NCI-H226 (cell line): Measurements from ENCODE around the gene RBP3.

Experiments used
- DNase-seq: peaks from one replicate; pipeline ENCODE4 v3.0.0-alpha.2; 2015

Gene RBP3

GRCh38 chr10:47339186-47339735, 8.9 kb upstream of the RBP3 start:
- no peak for DNase-seq

DNA sequence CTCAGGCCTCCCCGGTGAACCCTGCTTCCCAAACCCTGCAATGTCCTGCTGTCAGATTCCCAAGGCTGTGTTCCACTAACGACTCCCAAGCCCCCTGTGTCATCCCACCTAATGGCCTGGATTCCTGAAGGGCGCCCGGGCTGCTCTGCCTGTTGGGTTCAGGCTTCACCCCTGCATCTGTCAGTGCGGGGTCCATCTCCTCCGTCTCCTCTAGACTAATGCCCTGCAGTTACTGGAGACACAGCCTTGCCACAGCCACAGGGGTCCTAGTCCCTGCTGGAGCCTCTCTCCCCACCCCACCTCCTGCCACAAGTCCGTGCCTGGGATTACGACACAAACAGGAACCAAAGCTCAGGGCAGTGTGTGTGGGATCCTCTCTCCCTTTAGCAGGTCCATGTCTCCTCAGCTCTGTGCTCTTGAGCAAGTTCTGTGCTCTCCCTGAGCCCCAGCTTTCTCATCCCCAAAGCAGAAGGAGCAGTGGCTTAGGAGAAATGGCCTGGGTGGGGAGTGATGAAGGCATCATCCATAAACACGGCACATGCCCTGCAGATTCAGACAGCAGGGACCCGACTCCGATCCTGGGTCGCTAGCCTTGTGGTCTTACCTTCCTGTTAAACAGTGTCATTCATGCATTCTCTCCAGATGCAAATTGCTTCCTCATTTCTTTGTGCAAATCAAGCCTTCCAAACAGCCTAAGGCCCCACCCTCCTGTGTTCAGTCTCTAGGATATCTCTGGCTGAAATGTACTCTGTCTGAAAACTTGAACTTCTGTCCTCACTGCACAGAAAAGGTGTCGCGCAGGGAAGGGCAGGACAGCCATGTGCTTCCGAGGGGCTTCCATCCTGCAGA, 8.2 kb upstream of the RBP3 start:
- no peak for DNase-seq

DNA sequence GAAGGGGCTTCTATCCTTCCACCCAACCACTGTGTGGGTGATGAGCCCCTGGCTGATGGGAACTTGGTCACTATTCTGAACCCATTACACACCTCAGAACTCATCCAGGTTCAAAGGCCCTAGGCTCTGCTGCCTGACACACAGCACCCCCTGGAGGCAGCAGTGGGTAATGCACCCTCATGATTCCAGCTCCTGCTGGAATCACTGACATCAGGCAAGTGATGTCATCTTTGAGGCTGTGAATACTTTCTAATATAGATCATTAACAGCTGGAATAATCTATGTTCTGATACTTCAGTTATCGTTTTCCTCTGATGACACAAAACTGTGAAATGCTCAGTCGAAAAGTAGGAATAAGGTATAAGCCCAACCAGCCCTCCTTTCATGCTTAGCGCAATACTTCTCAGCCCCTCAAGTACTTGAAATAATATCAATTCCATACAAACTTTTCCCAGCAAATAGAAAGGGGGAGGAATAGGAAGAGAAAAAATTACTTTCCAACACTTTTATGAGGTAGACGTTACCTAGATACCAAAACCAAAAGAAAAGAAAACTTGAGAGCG, 7.5 kb upstream of the RBP3 start:
- DNase-seq: peak; percentile 26

DNA sequence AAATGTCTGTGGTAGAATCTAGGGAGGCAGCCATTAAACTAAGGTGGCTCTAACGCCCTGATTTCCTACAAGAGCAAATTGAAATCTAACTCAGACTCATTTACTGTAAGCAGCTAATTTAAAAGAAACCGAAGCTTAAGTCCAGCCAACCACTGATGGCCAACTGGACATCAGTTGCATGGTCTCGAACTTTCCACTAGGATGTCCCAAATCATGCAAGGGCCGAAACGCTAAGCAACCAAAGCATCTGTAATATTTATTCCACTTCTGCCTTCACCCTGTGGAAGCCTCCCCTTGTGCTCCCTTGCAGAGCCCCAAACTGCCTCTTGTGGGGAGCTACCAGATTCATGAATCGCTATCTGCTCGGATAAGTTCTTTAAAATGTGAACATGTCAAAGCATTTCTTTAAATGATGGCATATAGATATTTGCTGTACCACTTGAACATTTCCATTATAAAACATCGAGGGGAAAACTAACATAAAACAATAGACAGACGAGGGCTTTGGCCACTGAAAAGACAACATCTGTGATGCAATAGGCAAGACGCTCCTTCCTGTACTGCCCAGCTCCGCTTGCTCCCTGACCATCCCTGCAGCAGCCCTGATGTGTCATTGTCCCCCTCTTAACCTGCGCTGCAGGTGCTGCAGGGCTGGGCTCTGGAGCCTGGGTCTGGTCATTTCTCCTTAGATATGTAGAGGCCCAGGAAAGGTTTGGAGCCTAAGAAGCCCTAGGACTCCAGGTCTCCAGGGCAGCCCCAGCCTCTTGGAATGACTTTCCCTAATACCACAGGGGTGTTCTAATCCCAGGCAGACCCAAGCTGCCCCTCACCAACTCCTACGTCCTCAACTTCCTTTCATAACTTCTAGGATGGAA, 2.9 kb upstream of the RBP3 start:
- DNase-seq: no peak

DNA sequence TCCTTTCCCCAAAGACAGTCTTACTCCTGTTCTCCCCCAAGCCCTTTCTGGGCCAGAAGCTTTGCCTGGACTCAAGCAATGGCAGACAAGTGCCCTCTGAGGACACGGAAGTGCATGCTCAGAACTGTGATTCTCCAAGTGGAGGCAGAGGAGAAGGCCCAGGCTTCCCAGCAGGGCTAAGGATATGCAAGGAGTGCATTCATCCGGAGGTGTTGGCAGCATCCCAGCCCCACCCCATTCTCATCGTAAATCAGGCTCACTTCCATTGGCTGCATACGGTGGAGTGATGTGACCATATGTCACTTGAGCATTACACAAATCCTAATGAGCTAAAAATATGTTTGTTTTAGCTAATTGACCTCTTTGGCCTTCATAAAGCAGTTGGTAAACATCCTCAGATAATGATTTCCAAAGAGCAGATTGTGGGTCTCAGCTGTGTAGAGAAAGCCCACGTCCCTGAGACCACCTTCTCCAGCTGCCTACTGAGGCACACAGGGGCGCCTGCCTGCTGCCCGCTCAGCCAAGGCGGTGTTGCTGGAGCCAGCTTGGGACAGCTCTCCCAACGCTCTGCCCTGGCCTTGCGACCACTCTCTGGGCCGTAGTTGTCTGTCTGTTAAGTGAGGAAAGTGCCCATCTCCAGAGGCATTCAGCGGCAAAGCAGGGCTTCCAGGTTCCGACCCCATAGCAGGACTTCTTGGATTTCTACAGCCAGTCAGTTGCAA, 1.4 kb upstream of the RBP3 start:
- no peak for DNase-seq

DNA sequence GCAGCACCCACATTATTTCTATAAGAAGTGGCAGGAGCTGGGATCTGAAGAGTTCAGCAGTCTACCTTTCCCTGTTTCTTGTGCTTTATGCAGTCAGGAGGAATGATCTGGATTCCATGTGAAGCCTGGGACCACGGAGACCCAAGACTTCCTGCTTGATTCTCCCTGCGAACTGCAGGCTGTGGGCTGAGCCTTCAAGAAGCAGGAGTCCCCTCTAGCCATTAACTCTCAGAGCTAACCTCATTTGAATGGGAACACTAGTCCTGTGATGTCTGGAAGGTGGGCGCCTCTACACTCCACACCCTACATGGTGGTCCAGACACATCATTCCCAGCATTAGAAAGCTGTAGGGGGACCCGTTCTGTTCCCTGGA, 874 bp upstream of the RBP3 start:
- no peak for DNase-seq

DNA sequence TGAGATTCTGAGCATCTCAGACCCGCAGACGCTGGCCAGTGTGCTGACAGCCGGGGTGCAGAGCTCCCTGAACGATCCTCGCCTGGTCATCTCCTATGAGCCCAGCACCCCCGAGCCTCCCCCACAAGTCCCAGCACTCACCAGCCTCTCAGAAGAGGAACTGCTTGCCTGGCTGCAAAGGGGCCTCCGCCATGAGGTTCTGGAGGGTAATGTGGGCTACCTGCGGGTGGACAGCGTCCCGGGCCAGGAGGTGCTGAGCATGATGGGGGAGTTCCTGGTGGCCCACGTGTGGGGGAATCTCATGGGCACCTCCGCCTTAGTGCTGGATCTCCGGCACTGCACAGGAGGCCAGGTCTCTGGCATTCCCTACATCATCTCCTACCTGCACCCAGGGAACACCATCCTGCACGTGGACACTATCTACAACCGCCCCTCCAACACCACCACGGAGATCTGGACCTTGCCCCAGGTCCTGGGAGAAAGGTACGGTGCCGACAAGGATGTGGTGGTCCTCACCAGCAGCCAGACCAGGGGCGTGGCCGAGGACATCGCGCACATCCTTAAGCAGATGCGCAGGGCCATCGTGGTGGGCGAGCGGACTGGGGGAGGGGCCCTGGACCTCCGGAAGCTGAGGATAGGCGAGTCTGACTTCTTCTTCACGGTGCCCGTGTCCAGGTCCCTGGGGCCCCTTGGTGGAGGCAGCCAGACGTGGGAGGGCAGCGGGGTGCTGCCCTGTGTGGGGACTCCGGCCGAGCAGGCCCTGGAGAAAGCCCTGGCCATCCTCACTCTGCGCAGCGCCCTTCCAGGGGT, 703 bp downstream of the RBP3 start:
- DNase-seq: no peak

- no peak for DNase-seq
Observed at GRCh38 chr10:47349516-47349915, 1.4 kb downstream of the RBP3 start.

GRCh38 chr10:47349941-47350371, 1.8 kb downstream of the RBP3 start:
- DNase-seq: no peak

DNA sequence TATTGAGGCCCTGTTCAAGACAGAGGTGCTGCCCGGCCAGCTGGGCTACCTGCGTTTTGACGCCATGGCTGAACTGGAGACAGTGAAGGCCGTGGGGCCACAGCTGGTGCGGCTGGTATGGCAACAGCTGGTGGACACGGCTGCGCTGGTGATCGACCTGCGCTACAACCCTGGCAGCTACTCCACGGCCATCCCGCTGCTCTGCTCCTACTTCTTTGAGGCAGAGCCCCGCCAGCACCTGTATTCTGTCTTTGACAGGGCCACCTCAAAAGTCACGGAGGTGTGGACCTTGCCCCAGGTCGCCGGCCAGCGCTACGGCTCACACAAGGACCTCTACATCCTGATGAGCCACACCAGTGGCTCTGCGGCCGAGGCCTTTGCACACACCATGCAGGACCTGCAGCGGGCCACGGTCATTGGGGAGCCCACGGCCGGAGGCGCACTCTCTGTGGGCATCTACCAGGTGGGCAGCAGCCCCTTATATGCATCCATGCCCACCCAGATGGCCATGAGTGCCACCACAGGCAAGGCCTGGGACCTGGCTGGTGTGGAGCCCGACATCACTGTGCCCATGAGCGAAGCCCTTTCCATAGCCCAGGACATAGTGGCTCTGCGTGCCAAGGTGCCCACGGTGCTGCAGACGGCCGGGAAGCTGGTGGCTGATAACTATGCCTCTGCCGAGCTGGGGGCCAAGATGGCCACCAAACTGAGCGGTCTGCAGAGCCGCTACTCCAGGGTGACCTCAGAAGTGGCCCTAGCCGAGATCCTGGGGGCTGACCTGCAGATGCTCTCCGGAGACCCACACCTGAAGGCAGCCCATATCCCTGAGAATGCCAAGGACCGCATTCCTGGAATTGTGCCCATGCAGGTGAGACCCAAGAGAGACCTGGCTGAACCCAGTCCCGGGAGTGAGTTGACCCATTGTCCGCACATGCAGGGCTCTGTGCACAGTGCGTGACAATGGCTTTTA, 2.8 kb downstream of the RBP3 start:
- no peak for DNase-seq

GRCh38 chr10:47351899-47352815, 4.0 kb downstream of the RBP3 start:
- no peak for DNase-seq

GRCh38 chr10:47353351-47353750, 5.2 kb downstream of the RBP3 start:
- DNase-seq: no peak

GRCh38 chr10:47354165-47354564, 6.0 kb downstream of the RBP3 start:
- DNase-seq: no peak

DNA sequence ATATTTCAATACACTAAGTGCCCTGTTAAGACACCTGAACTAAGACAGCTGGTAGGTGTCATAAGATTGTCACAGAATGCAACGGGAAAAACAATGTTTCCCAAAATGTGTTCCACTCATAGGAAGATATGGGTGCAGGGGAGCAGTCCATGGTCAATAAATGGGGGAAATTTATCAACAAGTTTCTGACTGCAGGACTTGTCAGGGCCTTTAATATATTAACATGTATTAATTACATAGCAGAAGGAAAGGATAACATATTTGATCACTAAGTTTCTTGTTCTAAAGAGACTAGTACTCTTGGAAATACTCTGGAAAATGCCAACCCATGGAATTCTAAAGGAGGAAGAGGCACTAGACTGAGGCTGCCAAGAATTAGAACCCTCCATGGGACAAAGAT, 6.7 kb downstream of the RBP3 start:
- DNase-seq: no peak

DNA sequence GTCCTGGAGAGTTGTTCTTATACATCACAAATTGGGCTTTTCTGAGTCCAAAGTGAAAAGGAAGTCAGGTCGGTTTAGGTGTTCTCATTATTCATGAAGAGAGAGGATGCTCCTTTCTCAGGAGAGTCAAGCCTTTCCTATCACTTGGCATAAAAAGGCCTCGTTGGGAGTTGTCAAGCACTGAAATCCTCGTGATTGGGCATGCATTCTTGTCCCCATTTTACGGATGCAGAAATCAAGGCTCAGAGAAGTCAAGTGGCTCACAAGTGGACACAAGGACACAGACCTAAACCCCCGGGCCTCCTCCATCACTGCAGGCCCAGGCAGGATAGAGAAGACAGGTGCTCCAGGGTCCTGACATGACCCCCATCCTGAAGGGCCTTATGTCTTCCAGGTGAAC, 8.5 kb downstream of the RBP3 start:
- DNase-seq: no peak

- no peak for DNase-seq
Observed at GRCh38 chr10:47357131-47357582, 9.0 kb downstream of the RBP3 start.

DNA sequence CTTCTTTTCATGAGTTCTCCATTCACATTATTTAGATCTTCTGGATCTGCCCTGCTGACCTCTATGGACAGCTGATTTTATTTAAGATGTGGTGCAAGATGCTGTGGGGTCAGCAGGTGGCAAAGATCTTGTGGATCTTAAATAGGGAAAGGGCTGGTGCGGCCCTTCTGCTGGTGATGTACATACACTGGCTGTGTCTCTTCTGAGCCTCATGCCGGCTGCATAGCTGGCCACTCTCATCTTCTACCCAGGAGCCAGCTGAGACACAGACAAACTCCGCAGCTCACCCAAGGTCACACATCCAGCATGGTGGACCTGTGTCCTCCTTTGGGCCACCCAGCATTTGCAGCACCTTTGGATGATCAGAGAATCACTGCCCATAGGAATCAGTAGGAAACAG, 9.7 kb downstream of the RBP3 start:
- DNase-seq: no peak

GRCh38 chr10:47358457-47358856, 10.3 kb downstream of the RBP3 start:
- DNase-seq: no peak

- no peak for DNase-seq
Observed at GRCh38 chr10:47359101-47359500, 10.9 kb downstream of the RBP3 start.
